Mesothelial cell of epicardium (in vitro differentiated cells): ENCODE results near the gene MPC2. TPM values are rescaled to one million over a fixed set of nuclear protein-coding genes. Genes with fewer than 3 reads are reported as not detected.
A peak's percentile ranks its signal among the peaks of the same experiment; 100 is the strongest.

Source experiments
- DNase-seq, 2 experiments: peaks; one replicate each; pipeline ENCODE4 v3.0.0; 2021; ENCODE audit warnings: low spot score in 2 of 2; ENCODE audit not compliant: unreplicated experiment in 2 of 2
- H3K27ac Mint-ChIP-seq: 2 replicates; pipeline ENCODE4 v1.8.0; 2021; ENCODE audit warnings: mixed read lengths
- H3K27me3 Mint-ChIP-seq: 2 replicates; pipeline ENCODE4 v1.8.0; 2021; ENCODE audit warnings: low read depth, mixed read lengths
- H3K36me3 Mint-ChIP-seq: 2 replicates; pipeline ENCODE4 v1.8.0; 2021; ENCODE audit warnings: mixed read lengths
- H3K4me1 Mint-ChIP-seq: 2 replicates; pipeline ENCODE4 v1.8.0; 2021; ENCODE audit warnings: mixed read lengths
- H3K4me3 Mint-ChIP-seq: 2 replicates; pipeline ENCODE4 v1.8.0; 2021; ENCODE audit warnings: mild to moderate bottlenecking, moderate library complexity, mixed read lengths
- H3K9me3 Mint-ChIP-seq: 2 replicates; pipeline ENCODE4 v1.8.0; 2021; ENCODE audit warnings: mixed read lengths
- CTCF ChIP-seq: fragments of 200-600 bp; sonication (generic); IDR thresholded peaks from one replicate; pipeline ENCODE4 v1.5.0; 2021; ENCODE audit warnings: antibody characterized with exemption; ENCODE audit not compliant: unreplicated experiment
- total RNA-seq: library from RNA; stranded (reverse); gene quantifications from 3 replicates; pipeline ENCODE4 v1.2.1, GENCODE V29; 2021

MPC2 gene
- total RNA-seq, 1 donor from 2014 or later, result 23.9 TPM

DNA sequence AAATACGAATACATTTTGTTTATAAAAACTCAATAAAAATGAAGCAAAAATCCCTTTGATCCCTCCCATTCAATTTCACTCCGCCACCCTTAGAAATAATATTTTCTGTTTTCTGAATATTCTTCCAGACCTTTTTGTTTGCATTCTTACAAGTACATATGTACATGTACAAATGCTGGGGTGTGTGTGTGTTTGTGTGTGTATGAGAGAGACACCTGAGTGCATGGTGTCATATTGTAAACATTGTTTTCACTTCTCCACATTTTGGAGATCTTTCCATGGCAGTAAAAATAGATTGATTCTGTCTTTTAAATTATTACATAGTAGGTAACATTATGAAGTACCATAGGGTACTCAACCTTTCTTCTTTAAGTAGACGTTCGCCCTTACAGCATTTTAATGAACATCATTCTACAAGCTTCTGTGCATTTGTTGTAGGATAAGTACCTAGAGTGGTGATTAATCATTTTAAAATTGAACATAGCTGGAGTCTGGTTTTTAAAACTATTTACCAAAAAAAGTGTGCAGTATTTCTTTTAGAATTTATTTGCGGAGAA lies 1.3 kb upstream of the MPC2 start:
- H3K27ac Mint-ChIP-seq, result peak overlapping the region; percentile 97
- H3K9me3 Mint-ChIP-seq, result no peaks in the 10 kb centered on the region

DNA sequence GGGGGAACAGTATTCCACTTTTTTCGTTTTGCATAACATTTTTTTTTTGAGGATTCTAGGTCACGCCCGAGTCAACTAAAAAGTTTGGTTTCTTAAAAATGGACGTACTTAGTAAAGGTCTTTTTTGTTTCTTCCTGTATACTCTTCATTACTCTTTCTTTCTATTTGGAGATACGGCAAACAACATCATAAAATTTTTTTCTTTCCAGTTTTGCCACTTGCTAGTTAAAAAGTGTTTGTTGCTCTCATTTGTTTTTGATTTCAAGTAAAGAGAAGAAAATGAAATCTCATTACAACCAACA lies 788 bp upstream of the MPC2 start:
- H3K36me3 Mint-ChIP-seq, result peaks cover 1% of the 10 kb centered on the region
- TF ChIP-seq CTCF, result no peak
- H3K27ac Mint-ChIP-seq, result peak overlapping the region; percentile 97
- no peak for DNase-seq
- H3K27me3 Mint-ChIP-seq, result no peaks in the 10 kb centered on the region
- peaks cover 29% of the 10 kb centered on the region for H3K4me1 Mint-ChIP-seq
- H3K9me3 Mint-ChIP-seq, result no peaks in the 10 kb centered on the region
- peak overlapping the region; percentile 81 for H3K4me3 Mint-ChIP-seq

More for the DNA sequence above, 1.3 kb upstream of the MPC2 start:
- Mint-ChIP-seq H3K4me3 (peak overlapping the region; percentile 81), H3K27me3 (no peaks in the 10 kb centered on the region), H3K36me3 (peaks cover 2% of the 10 kb centered on the region), H3K4me1 (peaks cover 29% of the 10 kb centered on the region)
- TF ChIP-seq CTCF, result no peak
- no peak for DNase-seq

DNA sequence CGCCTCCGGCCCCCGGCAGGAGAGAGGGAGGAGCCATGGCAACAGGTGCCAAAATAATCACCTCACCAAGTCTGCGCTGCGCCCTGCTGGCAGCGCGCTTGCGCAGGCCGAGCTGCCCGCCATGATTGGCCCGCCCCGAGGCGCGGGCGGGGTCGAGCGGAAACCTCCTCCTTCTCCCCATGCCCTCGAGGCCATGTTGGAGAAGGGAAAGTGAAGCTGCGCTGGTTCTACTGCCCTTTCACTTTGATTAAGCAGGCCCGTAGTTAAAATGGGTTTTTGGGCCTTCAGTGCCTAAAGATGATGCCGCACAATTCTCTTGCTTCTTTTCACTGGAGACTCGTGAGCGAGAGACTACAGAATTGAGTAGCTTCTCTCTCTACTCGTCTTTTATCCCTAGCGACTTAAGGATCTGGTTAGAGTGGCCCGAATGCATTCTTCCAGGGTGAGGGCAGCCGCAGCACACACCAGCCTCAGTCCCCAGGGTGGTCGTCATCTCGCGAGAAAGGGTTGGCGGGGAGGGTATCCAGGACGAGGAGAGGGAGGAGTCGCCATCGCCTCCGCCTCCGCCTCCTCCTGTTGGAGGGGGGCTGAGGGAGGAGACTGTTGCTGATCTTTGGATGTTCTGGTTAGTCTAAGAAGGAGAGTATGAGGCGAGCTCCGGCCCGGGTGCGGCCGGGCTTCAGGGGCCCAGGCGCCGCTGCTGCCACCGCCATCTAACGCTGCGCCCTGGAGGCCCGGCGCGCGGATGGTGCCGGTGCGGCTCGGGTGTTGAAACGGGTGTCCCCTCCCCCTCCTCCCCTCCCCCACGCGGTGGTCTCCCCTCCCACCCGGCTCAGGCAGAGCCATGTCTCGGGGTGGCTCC lies 573 bp downstream of the MPC2 start, which contains the start of gene DCAF6:
DCAF6 (plus strand) TSS at position 616 of the 862 bp plus-strand sequence; CDS start at position 845, 229 bp downstream.
- Mint-ChIP-seq H3K4me3 (peak within 1 kb of the TSS; percentile 81), H3K4me1 (peaks cover 29% of the 10 kb centered on the region), H3K36me3 (no peaks in the 10 kb centered on the region), H3K9me3 (no peaks in the 10 kb centered on the region), H3K27ac (peak within 1 kb of the TSS; percentile 100), H3K27me3 (no peaks in the 10 kb centered on the region)
- TF ChIP-seq CTCF, result no peak
- DNase-seq, result peak; percentile 95

DNA sequence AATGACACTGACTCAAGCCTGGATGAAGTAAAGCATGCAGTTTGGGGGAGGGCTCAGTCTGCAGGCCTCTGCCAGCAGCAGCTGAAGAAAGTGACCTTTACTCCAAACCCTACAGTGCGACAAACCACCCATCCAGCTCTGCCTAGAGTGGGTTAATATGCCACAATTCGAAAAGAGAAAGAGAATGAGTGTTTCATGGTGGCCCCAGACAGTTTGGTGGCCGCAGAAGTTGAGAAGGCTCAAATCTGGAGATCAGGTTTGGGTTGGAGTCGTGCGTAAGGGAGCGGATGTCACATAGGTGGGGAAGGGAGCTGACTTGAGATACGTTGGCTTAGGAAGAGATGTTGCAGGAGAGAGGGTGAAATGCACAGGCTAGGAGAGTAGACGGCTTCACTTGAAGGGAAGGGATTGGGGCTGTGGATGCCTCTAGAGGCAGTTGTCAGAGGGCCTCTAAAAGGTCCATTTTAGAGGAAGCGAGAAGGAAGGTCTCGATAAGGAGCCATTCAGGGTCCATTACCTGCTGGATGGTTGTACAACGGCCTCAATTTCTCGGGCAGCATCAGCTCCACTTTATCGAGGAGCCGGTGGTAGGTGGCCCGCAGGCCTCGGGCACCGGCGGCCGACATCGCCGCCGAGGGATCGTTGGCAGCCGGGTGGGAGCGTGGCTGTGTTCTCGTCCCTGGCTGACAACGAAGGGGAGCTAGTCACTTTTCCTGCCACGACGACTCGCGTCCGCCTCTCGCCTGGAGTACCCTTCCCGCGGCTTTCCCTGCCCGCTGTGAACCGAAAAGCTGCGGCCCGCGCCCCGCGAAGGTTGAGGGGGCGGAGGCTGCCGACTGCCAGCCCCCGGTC lies 1.4 kb downstream of the MPC2 start:
- Mint-ChIP-seq H3K4me1 (peaks cover 29% of the 10 kb centered on the region), H3K36me3 (no peaks in the 10 kb centered on the region), H3K27ac (peak overlapping the region; percentile 100), H3K9me3 (no peaks in the 10 kb centered on the region), H3K27me3 (no peaks in the 10 kb centered on the region), H3K4me3 (peak overlapping the region; percentile 81)
- no peak for TF ChIP-seq CTCF
- no peak for DNase-seq

DNA sequence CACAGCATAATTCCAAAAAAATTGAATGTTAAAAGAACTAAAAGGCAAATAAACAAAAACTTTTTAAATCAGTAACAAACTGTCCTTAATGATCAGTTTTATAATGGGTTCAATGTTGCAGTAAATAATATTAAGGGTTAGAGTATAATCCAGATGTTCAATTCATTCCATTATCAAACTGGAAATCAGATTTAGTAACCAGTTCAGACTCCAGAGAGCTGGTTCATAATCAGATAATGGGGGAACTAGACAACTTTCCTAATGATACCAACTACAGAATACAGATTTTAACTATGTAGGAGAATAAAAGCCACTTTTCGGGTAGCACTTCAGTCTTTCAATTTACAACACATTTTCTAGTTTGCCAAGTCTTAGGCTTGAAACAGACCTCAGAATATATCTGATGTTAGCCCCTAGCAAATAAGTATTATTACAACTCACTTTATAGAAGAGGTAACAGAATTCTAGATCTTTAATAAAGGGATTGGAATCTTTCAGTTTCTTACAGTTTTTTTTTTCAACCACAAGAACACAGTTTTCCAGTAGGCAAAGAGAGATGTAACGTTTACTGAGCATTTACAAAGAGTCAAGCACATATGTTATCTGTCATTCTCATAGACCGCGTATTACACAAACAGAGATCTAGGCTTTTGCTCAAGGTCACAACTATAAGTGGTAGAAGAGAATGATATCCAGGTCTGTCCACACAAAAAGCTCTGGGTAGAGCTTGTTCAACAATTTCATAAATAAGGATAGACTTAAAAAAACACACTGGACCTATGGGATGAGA lies 2.3 kb downstream of the MPC2 start:
- Mint-ChIP-seq H3K4me1 (peaks cover 29% of the 10 kb centered on the region), H3K27me3 (no peaks in the 10 kb centered on the region), H3K9me3 (no peaks in the 10 kb centered on the region), H3K36me3 (no peaks in the 10 kb centered on the region), H3K27ac (peak overlapping the region; percentile 100), H3K4me3 (peak overlapping the region; percentile 81)
- no peak for TF ChIP-seq CTCF
- DNase-seq, result no peak
